GM23338 (cell line): ENCODE data around the gene SF3A1. TPM values are rescaled to one million over a fixed set of nuclear protein-coding genes. Genes with fewer than 3 reads are reported as not detected.

Source experiments
- ATAC-seq: fragments of 200-7000 bp; cut with Tn5 transposase; 3 replicates; pipeline ENCODE4 v1.9.1; 2020
- DNase-seq: peaks from one replicate; pipeline ENCODE4 v3.0.0-alpha.2; 2015; ENCODE audit warnings: low spot score
- H2AFZ ChIP-seq: fragments of 200-600 bp; sonication (generic); 2 replicates; pipeline ENCODE4 v1.8.0; 2016; ENCODE audit warnings: antibody characterized with exemption, mild to moderate bottlenecking, moderate library complexity
- H3F3A ChIP-seq: fragments of 200-600 bp; sonication (generic); replicated peaks from 2 replicates; pipeline ENCODE4 v1.8.0; 2017; ENCODE audit warnings: antibody characterized with exemption, mixed run types, low read depth
- H3K27ac ChIP-seq: fragments of 200-600 bp; sonication (generic); 2 replicates; pipeline ENCODE4 v1.6.1; 2016; ENCODE audit warnings: low read depth
- H3K27me3 ChIP-seq: fragments of 200-600 bp; sonication (generic); 2 replicates; pipeline ENCODE4 v1.8.0; 2016; ENCODE audit warnings: mild to moderate bottlenecking, mixed run types, moderate library complexity; ENCODE audit not compliant: insufficient read depth
- H3K36me3 ChIP-seq: fragments of 200-600 bp; sonication (generic); 2 replicates; pipeline ENCODE4 v1.8.0; 2016; ENCODE audit warnings: mild to moderate bottlenecking; ENCODE audit not compliant: insufficient read depth
- H3K4me1 ChIP-seq: fragments of 200-600 bp; sonication (generic); 2 replicates; pipeline ENCODE4 v1.8.0; 2016; ENCODE audit warnings: mild to moderate bottlenecking, moderate library complexity; ENCODE audit not compliant: insufficient read depth
- H3K4me2 ChIP-seq: fragments of 200-600 bp; sonication (generic); 2 replicates; pipeline ENCODE4 v1.7.1; 2017; ENCODE audit warnings: mixed run types
- H3K4me3 ChIP-seq: fragments of 200-600 bp; sonication (generic); 2 replicates; pipeline ENCODE4 v1.6.1; 2016; ENCODE audit warnings: mixed run types
- H3K79me2 ChIP-seq: fragments of 200-600 bp; sonication (generic); replicated peaks from 2 replicates; pipeline ENCODE4 v1.8.0; 2017; ENCODE audit warnings: mild to moderate bottlenecking; ENCODE audit not compliant: insufficient read depth
- H3K9me2 ChIP-seq: fragments of 200-600 bp; sonication (generic); 2 replicates; pipeline ENCODE4 v1.8.0; 2017; ENCODE audit not compliant: insufficient read depth
- H4K20me1 ChIP-seq: fragments of 200-600 bp; sonication (generic); replicated peaks from 2 replicates; pipeline ENCODE4 v1.8.0; 2017; ENCODE audit warnings: mild to moderate bottlenecking; ENCODE audit not compliant: insufficient read depth
- H3K27ac Mint-ChIP-seq: 2 replicates; pipeline ENCODE4 v1.8.0; 2020; ENCODE audit warnings: inconsistent platforms, mild to moderate bottlenecking, moderate library complexity, mixed read lengths
- H3K27me3 Mint-ChIP-seq: 3 replicates; pipeline ENCODE4 v1.8.0; 2022; ENCODE audit warnings: low read depth, mild to moderate bottlenecking, moderate library complexity, mixed read lengths, inconsistent platforms; ENCODE audit not compliant: insufficient read depth, poor library complexity
- H3K36me3 Mint-ChIP-seq: 3 replicates; pipeline ENCODE4 v1.8.0; 2021; ENCODE audit warnings: low read depth, mild to moderate bottlenecking, inconsistent platforms, moderate library complexity, mixed read lengths
- H3K4me1 Mint-ChIP-seq: 3 replicates; pipeline ENCODE4 v1.8.0; 2020; ENCODE audit warnings: mild to moderate bottlenecking, inconsistent platforms, mixed read lengths
- H3K4me3 Mint-ChIP-seq: 3 replicates; pipeline ENCODE4 v1.8.0; 2021; ENCODE audit warnings: moderate library complexity, mild to moderate bottlenecking, inconsistent platforms, mixed read lengths
- H3K9me3 Mint-ChIP-seq: 3 replicates; pipeline ENCODE4 v1.8.0; 2020; ENCODE audit warnings: moderate library complexity, mild to moderate bottlenecking, inconsistent platforms, mixed read lengths
- CTCF ChIP-seq, 2 experiments: fragments of 200-600 bp in 1 of 2; sonication (generic) in 1 of 2; conservative IDR thresholded peaks; 2 replicates each; pipeline versions ENCODE4 v1.5.1 to v1.6.1; 2016 to 2017; ENCODE audit warnings: antibody characterized with exemption in 2 of 2, low read depth in 2 of 2, mild to moderate bottlenecking in 2 of 2, moderate library complexity in 1 of 2
- ETS1 ChIP-seq: IDR thresholded peaks from 2 replicates; pipeline ENCODE4 v1.6.1; 2016; ENCODE audit warnings: antibody characterized with exemption
- EZH2phosphoT487 ChIP-seq: fragments of 200-600 bp; sonication (generic); IDR thresholded peaks from one replicate; pipeline ENCODE4 v1.8.1; 2018; ENCODE audit warnings: antibody characterized with exemption; ENCODE audit not compliant: unreplicated experiment
- NANOG ChIP-seq: IDR thresholded peaks from 2 replicates; pipeline ENCODE4 v1.6.1; 2016; ENCODE audit warnings: antibody characterized with exemption, borderline replicate concordance
- POLR2AphosphoS5 ChIP-seq: IDR thresholded peaks from 2 replicates; pipeline ENCODE4 v1.6.1; 2016; ENCODE audit warnings: antibody characterized with exemption, low read depth
- REST ChIP-seq: IDR thresholded peaks from one replicate; pipeline ENCODE4 v1.6.1; 2018; ENCODE audit warnings: antibody characterized with exemption; ENCODE audit not compliant: unreplicated experiment
- STAT1 ChIP-seq: IDR thresholded peaks from one replicate; pipeline ENCODE4 v1.6.1; 2016; ENCODE audit warnings: antibody characterized with exemption; ENCODE audit not compliant: unreplicated experiment
- ZNF114 ChIP-seq: fragments of 250-450 bp; sonication (Bioruptor Pico); IDR thresholded peaks from 2 replicates; pipeline ENCODE4 v1.5.0; 2020; ENCODE audit warnings: mild to moderate bottlenecking, moderate library complexity
- ZNF331 ChIP-seq: fragments of 250-450 bp; sonication (Bioruptor Pico); IDR thresholded peaks from 2 replicates; pipeline ENCODE4 v1.5.0; 2020; ENCODE audit warnings: low read depth, mild to moderate bottlenecking, moderate library complexity
- polyA plus RNA-seq: library from polyadenylated mRNA; unstranded; fragments of >200 nt; fragmentation: Nextera tagmentation; extraction: Ambion mirVana; gene quantifications from 2 replicates; pipeline ENCODE4 v1.2.1, GENCODE V29; 2016
- total RNA-seq: library from RNA; depleted of rRNA; stranded (reverse); fragments of >200 nt; shearing (Covaris generic); gene quantifications from 2 replicates; pipeline ENCODE4 v1.2.3, GENCODE V29; 2014

Gene SF3A1
- total and polyA plus RNA-seq, 2 experiments from 2014 or later, result 107 to 108 TPM

- H3K79me2 ChIP-seq, result no peaks in the 10 kb centered on the region
- no peak overlapping the region for H2AFZ ChIP-seq
- no peaks in the 10 kb centered on the region for H3K27me3 ChIP-seq
- no peak overlapping the region for H3K4me3 ChIP-seq
- TF ChIP-seq NANOG (no peak), CTCF (conservative IDR thresholded peaks at IDR 0.05; ENCODE audit: low read depth in 2 of 2) (no peak)
- no peak overlapping the region for H3K4me2 ChIP-seq
- DNase-seq, result no peak
- Mint-ChIP-seq H3K36me3 (no peaks in the 10 kb centered on the region), H3K27me3 (peaks cover 3% of the 10 kb centered on the region), H3K4me1 (peaks cover 11% of the 10 kb centered on the region), H3K27ac (no peak overlapping the region), H3K4me3 (no peak overlapping the region), H3K9me3 (no peaks in the 10 kb centered on the region)
- no peaks in the 10 kb centered on the region for H3F3A ChIP-seq
- peaks cover 4% of the 10 kb centered on the region; the same call in 1 of the 2 replicates for H3K4me1 ChIP-seq
- no peak overlapping the region for H3K27ac ChIP-seq
- no peaks in the 10 kb centered on the region for H3K36me3 ChIP-seq
- H4K20me1 ChIP-seq, result peaks cover 3% of the 10 kb centered on the region
- no peak for ATAC-seq
- no peaks in the 10 kb centered on the region for H3K9me2 ChIP-seq
Observed at GRCh38 chr22:30308093-30308492, 48.6 kb downstream of the SF3A1 start.

GRCh38 chr22:30307041-30307574 is 49.6 kb downstream of the SF3A1 start:
- Mint-ChIP-seq H3K36me3 (no peaks in the 10 kb centered on the region), H3K27me3 (peaks cover 4% of the 10 kb centered on the region), H3K9me3 (no peaks in the 10 kb centered on the region), H3K4me3 (no peak overlapping the region), H3K27ac (no peak overlapping the region), H3K4me1 (peaks cover 11% of the 10 kb centered on the region)
- Histone ChIP-seq H3K27me3 (no peaks in the 10 kb centered on the region), H3F3A (no peaks in the 10 kb centered on the region), H3K9me2 (no peaks in the 10 kb centered on the region), H4K20me1 (peaks cover 3% of the 10 kb centered on the region), H3K4me2 (no peak overlapping the region), H3K4me1 (peaks cover 4% of the 10 kb centered on the region; the same call in 1 of the 2 replicates), H3K79me2 (no peaks in the 10 kb centered on the region), H3K27ac (no peak overlapping the region), H2AFZ (no peak overlapping the region), H3K4me3 (no peak overlapping the region), H3K36me3 (no peaks in the 10 kb centered on the region)
- ATAC-seq, result no peak
- no peak for DNase-seq
- TF ChIP-seq ZNF331, result no peak
- no peak for TF ChIP-seq STAT1
- no peak for TF ChIP-seq ETS1
- no peak for TF ChIP-seq EZH2phosphoT487
- TF ChIP-seq POLR2AphosphoS5, result no peak
- TF ChIP-seq ZNF114, result no peak
- TF ChIP-seq REST, result no peak
- no peak for TF ChIP-seq CTCF (conservative IDR thresholded peaks at IDR 0.05; ENCODE audit: low read depth in 2 of 2)
